H9 (cell line): Measurements from ENCODE around the gene ZNF236. TPM values are rescaled to one million over a fixed set of nuclear protein-coding genes. Genes with fewer than 3 reads are reported as not detected.

Experiments used
- DNase-seq: peaks from one replicate; pipeline ENCODE4 v3.0.0-alpha.2; 2017
- H2AFZ ChIP-seq: one replicate; pipeline ENCODE4 v1.6.1; 2013; ENCODE audit warnings: mild to moderate bottlenecking, low read length, control low read depth, moderate library complexity
- H2AK5ac ChIP-seq: 2 replicates; pipeline ENCODE4 v1.6.1; 2013; ENCODE audit warnings: low read length, control low read depth, mixed read lengths; ENCODE audit not compliant: insufficient read length
- H2BK120ac ChIP-seq: one replicate; pipeline ENCODE4 v1.6.1; 2013; ENCODE audit warnings: low read depth, mild to moderate bottlenecking, low read length, control low read depth, inconsistent platforms; ENCODE audit not compliant: poor library complexity, severe bottlenecking
- H2BK12ac ChIP-seq: 2 replicates; pipeline ENCODE4 v1.6.1; 2013; ENCODE audit warnings: low read length, control low read depth, mixed read lengths, low read depth; ENCODE audit not compliant: insufficient read length
- H2BK15ac ChIP-seq: 2 replicates; pipeline ENCODE4 v1.6.1; 2013; ENCODE audit warnings: low read depth, low read length, control low read depth
- H2BK20ac ChIP-seq: one replicate; pipeline ENCODE4 v1.6.1; 2013; ENCODE audit warnings: low read depth, mild to moderate bottlenecking, low read length, control low read depth, inconsistent platforms; ENCODE audit not compliant: poor library complexity, severe bottlenecking
- H2BK5ac ChIP-seq: 2 replicates; pipeline ENCODE4 v1.6.1; 2013; ENCODE audit warnings: low read length, control low read depth, mixed read lengths; ENCODE audit not compliant: insufficient read length
- H3K14ac ChIP-seq: 2 replicates; pipeline ENCODE4 v1.6.1; 2013; ENCODE audit warnings: low read length, control low read depth; ENCODE audit not compliant: insufficient read depth
- H3K18ac ChIP-seq: 2 replicates; pipeline ENCODE4 v1.6.1; 2013; ENCODE audit warnings: low read depth, mild to moderate bottlenecking, mixed read lengths, low read length, control low read depth; ENCODE audit not compliant: insufficient read length
- H3K23ac ChIP-seq: 2 replicates; pipeline ENCODE4 v1.6.1; 2013; ENCODE audit warnings: low read length, control low read depth, mixed read lengths, low read depth; ENCODE audit not compliant: insufficient read length
- H3K23me2 ChIP-seq: 2 replicates; pipeline ENCODE4 v1.6.1; 2013; ENCODE audit warnings: low read depth, mild to moderate bottlenecking, mixed read lengths, low read length, control low read depth; ENCODE audit not compliant: insufficient read length, poor library complexity, severe bottlenecking
- H3K27ac ChIP-seq: 2 replicates; pipeline ENCODE4 v1.5.1; 2013; ENCODE audit warnings: low read length, control low read depth, mixed read lengths, low read depth; ENCODE audit not compliant: insufficient read length
- H3K27me3 ChIP-seq: 2 replicates; pipeline ENCODE4 v1.6.1; 2013; ENCODE audit warnings: low read length, control low read depth, inconsistent platforms; ENCODE audit not compliant: insufficient read depth
- H3K4ac ChIP-seq: 2 replicates; pipeline ENCODE4 v1.6.1; 2013; ENCODE audit warnings: low read depth, mild to moderate bottlenecking, control low read depth, inconsistent platforms, low read length, moderate library complexity
- H3K4me1 ChIP-seq: 2 replicates; pipeline ENCODE4 v1.6.1; 2013; ENCODE audit warnings: low read length, control low read depth, inconsistent platforms; ENCODE audit not compliant: insufficient read depth
- H3K4me2 ChIP-seq: 2 replicates; pipeline ENCODE4 v1.6.1; 2013; ENCODE audit warnings: low read length, control low read depth, mixed read lengths; ENCODE audit not compliant: insufficient read length, insufficient read depth
- H3K56ac ChIP-seq: 2 replicates; pipeline ENCODE4 v1.6.1; 2013; ENCODE audit warnings: low read depth, mild to moderate bottlenecking, mixed read lengths, low read length, control low read depth; ENCODE audit not compliant: insufficient read length
- H3K79me1 ChIP-seq: 2 replicates; pipeline ENCODE4 v1.6.1; 2013; ENCODE audit warnings: low read depth, mild to moderate bottlenecking, moderate library complexity, low read length, control low read depth, inconsistent platforms; ENCODE audit not compliant: insufficient read depth, poor library complexity, severe bottlenecking
- H3K79me2 ChIP-seq: 2 replicates; pipeline ENCODE4 v1.6.1; 2013; ENCODE audit warnings: low read length, control low read depth, inconsistent platforms; ENCODE audit not compliant: insufficient read depth
- H3K9ac ChIP-seq: 2 replicates; pipeline ENCODE4 v1.6.1; 2013; ENCODE audit warnings: low read length, control low read depth, mixed read lengths; ENCODE audit not compliant: insufficient read length; ENCODE audit errors: extremely low read depth
- H3K9me3 ChIP-seq: one replicate; pipeline ENCODE4 v1.6.1; 2013; ENCODE audit warnings: low read depth, low read length, inconsistent platforms; ENCODE audit not compliant: control insufficient read depth
- H3T11ph ChIP-seq: one replicate; pipeline ENCODE4 v1.6.1; 2013; ENCODE audit warnings: mild to moderate bottlenecking, low read length, control low read depth, inconsistent platforms
- H4K20me1 ChIP-seq: one replicate; pipeline ENCODE4 v1.6.1; 2013; ENCODE audit not compliant: control insufficient read depth, insufficient read length, insufficient read depth
- H4K5ac ChIP-seq: 2 replicates; pipeline ENCODE4 v1.6.1; 2013; ENCODE audit warnings: low read depth, mild to moderate bottlenecking, mixed read lengths, low read length, control low read depth; ENCODE audit not compliant: insufficient read length
- H4K8ac ChIP-seq: replicated peaks from 2 replicates; pipeline ENCODE4 v1.6.1; 2013; ENCODE audit warnings: low read length, control low read depth, mixed read lengths, low read depth; ENCODE audit not compliant: insufficient read length
- H4K91ac ChIP-seq: 2 replicates; pipeline ENCODE4 v1.6.1; 2013; ENCODE audit warnings: low read depth, mild to moderate bottlenecking, moderate library complexity, mixed read lengths, low read length, control low read depth; ENCODE audit not compliant: insufficient read length
- H3K27ac Mint-ChIP-seq, 3 experiments: 2 replicates in 2 of 3; 3 replicates in 1 of 3; pipeline ENCODE4 v1.8.0; 2020 to 2021; ENCODE audit warnings: mixed read lengths in 3 of 3, mild to moderate bottlenecking in 1 of 3, moderate library complexity in 1 of 3
- H3K27me3 Mint-ChIP-seq: 2 replicates; pipeline ENCODE4 v1.8.0; 2021; ENCODE audit warnings: low read depth, mild to moderate bottlenecking, moderate library complexity, mixed read lengths
- H3K36me3 Mint-ChIP-seq, 3 experiments: 2 replicates in 2 of 3; 3 replicates in 1 of 3; pipeline ENCODE4 v1.8.0; 2020 to 2021; ENCODE audit warnings: low read depth in 3 of 3, mixed read lengths in 3 of 3; ENCODE audit not compliant: insufficient read depth in 1 of 3
- H3K4me1 Mint-ChIP-seq, 2 experiments: 2 replicates each; pipeline ENCODE4 v1.8.0; 2020; ENCODE audit warnings: mixed read lengths in 2 of 2
- H3K4me3 Mint-ChIP-seq, 2 experiments: 2 replicates in 1 of 2; 3 replicates in 1 of 2; pipeline ENCODE4 v1.8.0; 2020 to 2021; ENCODE audit warnings: mild to moderate bottlenecking in 2 of 2, mixed read lengths in 2 of 2, moderate library complexity in 1 of 2
- H3K9me3 Mint-ChIP-seq, 2 experiments: 2 replicates in 1 of 2; 3 replicates in 1 of 2; pipeline ENCODE4 v1.8.0; 2020; ENCODE audit warnings: mild to moderate bottlenecking in 2 of 2, mixed read lengths in 2 of 2, moderate library complexity in 1 of 2
- CTCF ChIP-seq: fragments of 200-600 bp; sonication (generic); conservative IDR thresholded peaks from 3 replicates; pipeline ENCODE4 v1.8.0; 2021; ENCODE audit warnings: antibody characterized with exemption, mild to moderate bottlenecking
- WGBS: extraction: QIAGEN DNeasy Blood & Tissue Kit; methylation state at CpG from one replicate; pipeline ENCODE4 v1.1.7; 2013; ENCODE audit warnings: missing lambda C conversion rate, low lambda C conversion rate, mixed read lengths; ENCODE audit not compliant: insufficient read length; ENCODE audit errors: extremely low coverage; 5-methylcytosine and 5-hydroxymethylcytosine counted together
- total RNA-seq: library from RNA; stranded (reverse); gene quantifications from 2 replicates; pipeline ENCODE4 v1.2.1, GENCODE V29; 2021

ZNF236 gene
- total RNA-seq, 1 experiment from 2014 or later, result 16.0 TPM

DNA sequence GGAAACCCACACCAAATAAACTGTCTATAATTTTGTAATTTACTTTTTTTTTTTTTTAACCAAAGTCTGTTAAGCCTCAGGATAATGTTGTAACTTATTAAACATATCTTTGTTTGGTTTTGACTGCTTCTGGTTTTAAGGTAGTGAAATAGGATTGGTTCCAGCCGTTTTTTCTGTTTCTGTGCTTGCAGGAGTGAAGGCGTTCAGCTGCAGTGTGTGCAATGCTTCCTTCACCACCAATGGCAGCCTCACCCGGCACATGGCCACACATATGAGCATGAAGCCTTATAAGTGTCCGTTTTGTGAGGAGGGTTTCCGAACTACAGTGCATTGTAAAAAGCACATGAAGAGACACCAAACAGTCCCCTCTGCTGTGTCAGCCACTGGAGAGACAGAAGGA is 93.1 kb downstream of the ZNF236 start:
- H3K56ac ChIP-seq, result no peak overlapping the region
- no peak overlapping the region for H2AK5ac ChIP-seq
- H2BK12ac ChIP-seq, result no peak overlapping the region
- H4K8ac ChIP-seq, result no peak overlapping the region
- no peak overlapping the region for H3K27ac ChIP-seq
- H3K4ac ChIP-seq, result no peak overlapping the region
- H3K27me3 Mint-ChIP-seq, result no peaks in the 10 kb centered on the region
- H3K23ac ChIP-seq, result no peak overlapping the region
- no peak overlapping the region for H2BK120ac ChIP-seq
- H3K18ac ChIP-seq, result no peak overlapping the region
- WGBS, result no CpG with 5 or more reads among the region's 5 CpGs
- H3K9me3 ChIP-seq, result no peaks in the 10 kb centered on the region
- H3K9ac ChIP-seq, result no peak overlapping the region
- H3T11ph ChIP-seq, result no peak overlapping the region
- H4K91ac ChIP-seq, result no peak overlapping the region
- DNase-seq, result no peak
- H3K27me3 ChIP-seq, result no peaks in the 10 kb centered on the region
- H3K79me2 ChIP-seq, result no peaks in the 10 kb centered on the region
- no peak for TF ChIP-seq CTCF
- no peak overlapping the region for H3K14ac ChIP-seq
- H4K20me1 ChIP-seq, result no peaks in the 10 kb centered on the region
- no peak overlapping the region for H2BK20ac ChIP-seq
- H3K27ac Mint-ChIP-seq, result no peak overlapping the region
- no peak overlapping the region for H3K4me3 Mint-ChIP-seq
- no peak overlapping the region for H4K5ac ChIP-seq
- no peak overlapping the region for H2BK5ac ChIP-seq
- no peaks in the 10 kb centered on the region for H3K23me2 ChIP-seq
- H3K9me3 Mint-ChIP-seq, result no peaks in the 10 kb centered on the region
- no peak overlapping the region for H2AFZ ChIP-seq
- H2BK15ac ChIP-seq, result no peak overlapping the region
- no peak overlapping the region for H3K4me2 ChIP-seq
- H3K4me1 Mint-ChIP-seq, result no peaks in the 10 kb centered on the region
- H3K36me3 Mint-ChIP-seq, result peaks cover 9 to 70% (median 34%) of the 10 kb centered on the region in 3 experiments
- no peaks in the 10 kb centered on the region for H3K4me1 ChIP-seq
- no peaks in the 10 kb centered on the region for H3K79me1 ChIP-seq
